Ammon's horn (tissue), 1 donor: ENCODE data around the gene CEMIP2.
"Not testable (repeated sequence)": the region's sequence is repeated elsewhere in the genome, so short reads cannot be mapped to it uniquely, and the experiment has no call there.

Source experiments
- DNase-seq: peaks from one replicate; pipeline ENCODE4 v3.0.0-alpha.2; 2016; ENCODE audit warnings: low spot score

The CEMIP2 gene

GRCh38 chr9:71706176-71706575, 62.1 kb downstream of the CEMIP2 start:
- DNase-seq, result no peak

- DNase-seq, result no peak
Observed at GRCh38 chr9:71704796-71705195, 63.5 kb downstream of the CEMIP2 start.

GRCh38 chr9:71703172-71703872, 65.0 kb downstream of the CEMIP2 start:
- peak; percentile 32 for DNase-seq

- no peak for DNase-seq
Observed at GRCh38 chr9:71697882-71698281, 70.4 kb downstream of the CEMIP2 start.

GRCh38 chr9:71694332-71694731, 74.0 kb downstream of the CEMIP2 start:
- DNase-seq, result no peak

- no peak for DNase-seq
Observed at GRCh38 chr9:71693607-71694006, 74.7 kb downstream of the CEMIP2 start.

GRCh38 chr9:71692337-71692736, 76.0 kb downstream of the CEMIP2 start:
- peak; percentile 29 for DNase-seq

- DNase-seq, result not testable (repeated sequence)
Observed at GRCh38 chr9:71691576-71691975, 76.7 kb downstream of the CEMIP2 start.

GRCh38 chr9:71690689-71691435, 77.5 kb downstream of the CEMIP2 start:
- DNase-seq, result no peak

GRCh38 chr9:71690063-71690688, 78.1 kb downstream of the CEMIP2 start:
- DNase-seq, result no peak

- DNase-seq, result no peak
Observed at GRCh38 chr9:71687676-71688075, 80.6 kb downstream of the CEMIP2 start.

- no peak for DNase-seq
Observed at GRCh38 chr9:71685988-71686387, 82.3 kb downstream of the CEMIP2 start.

GRCh38 chr9:71685394-71685793, 82.9 kb downstream of the CEMIP2 start:
- no peak for DNase-seq

GRCh38 chr9:71684566-71684965, 83.7 kb downstream of the CEMIP2 start:
- no peak for DNase-seq

GRCh38 chr9:71683598-71684235, 84.6 kb downstream of the CEMIP2 start:
- DNase-seq, result peak; percentile 79

- DNase-seq, result no peak
Observed at GRCh38 chr9:71681708-71682272, 86.5 kb downstream of the CEMIP2 start.

GRCh38 chr9:71681104-71681707, 87.1 kb downstream of the CEMIP2 start:
- DNase-seq, result no peak

GRCh38 chr9:71680189-71680980, 87.9 kb downstream of the CEMIP2 start:
- DNase-seq, result no peak

GRCh38 chr9:71678999-71679398, 89.3 kb downstream of the CEMIP2 start:
- DNase-seq, result no peak

GRCh38 chr9:71677209-71677608, 91.1 kb downstream of the CEMIP2 start:
- DNase-seq, result no peak

- DNase-seq, result no peak
Observed at GRCh38 chr9:71676460-71676859, 91.9 kb downstream of the CEMIP2 start.
